ENCODE measurements around the gene CCDC7.

- TF ChIP-seq CTCF (conservative IDR thresholded peaks at IDR 0.05; ENCODE audit: low read depth in 2 of 2) (peak; percentile 65 to 74), EZH2phosphoT487 (IDR thresholded peaks at IDR 0.05; ENCODE audit: unreplicated experiment) (no peak), EZH2 (IDR thresholded peaks at IDR 0.05; ENCODE audit: low read depth, unreplicated experiment) (no peak), CREB1 (CRISPR knock-in tag; IDR thresholded peaks at IDR 0.05; ENCODE audit: low read depth) (no peak), POLR2AphosphoS5 (IDR thresholded peaks at IDR 0.05; ENCODE audit: low read depth) (no peak), JUNB (IDR thresholded peaks at IDR 0.05; ENCODE audit: unreplicated experiment) (no peak)
- TF ChIP-seq, protein P1, sequence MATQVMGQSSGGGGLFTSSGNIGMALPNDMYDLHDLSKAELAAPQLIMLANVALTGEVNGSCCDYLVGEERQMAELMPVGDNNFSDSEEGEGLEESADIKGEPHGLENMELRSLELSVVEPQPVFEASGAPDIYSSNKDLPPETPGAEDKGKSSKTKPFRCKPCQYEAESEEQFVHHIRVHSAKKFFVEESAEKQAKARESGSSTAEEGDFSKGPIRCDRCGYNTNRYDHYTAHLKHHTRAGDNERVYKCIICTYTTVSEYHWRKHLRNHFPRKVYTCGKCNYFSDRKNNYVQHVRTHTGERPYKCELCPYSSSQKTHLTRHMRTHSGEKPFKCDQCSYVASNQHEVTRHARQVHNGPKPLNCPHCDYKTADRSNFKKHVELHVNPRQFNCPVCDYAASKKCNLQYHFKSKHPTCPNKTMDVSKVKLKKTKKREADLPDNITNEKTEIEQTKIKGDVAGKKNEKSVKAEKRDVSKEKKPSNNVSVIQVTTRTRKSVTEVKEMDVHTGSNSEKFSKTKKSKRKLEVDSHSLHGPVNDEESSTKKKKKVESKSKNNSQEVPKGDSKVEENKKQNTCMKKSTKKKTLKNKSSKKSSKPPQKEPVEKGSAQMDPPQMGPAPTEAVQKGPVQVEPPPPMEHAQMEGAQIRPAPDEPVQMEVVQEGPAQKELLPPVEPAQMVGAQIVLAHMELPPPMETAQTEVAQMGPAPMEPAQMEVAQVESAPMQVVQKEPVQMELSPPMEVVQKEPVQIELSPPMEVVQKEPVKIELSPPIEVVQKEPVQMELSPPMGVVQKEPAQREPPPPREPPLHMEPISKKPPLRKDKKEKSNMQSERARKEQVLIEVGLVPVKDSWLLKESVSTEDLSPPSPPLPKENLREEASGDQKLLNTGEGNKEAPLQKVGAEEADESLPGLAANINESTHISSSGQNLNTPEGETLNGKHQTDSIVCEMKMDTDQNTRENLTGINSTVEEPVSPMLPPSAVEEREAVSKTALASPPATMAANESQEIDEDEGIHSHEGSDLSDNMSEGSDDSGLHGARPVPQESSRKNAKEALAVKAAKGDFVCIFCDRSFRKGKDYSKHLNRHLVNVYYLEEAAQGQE (IDR thresholded peaks at IDR 0.05; ENCODE audit: unreplicated experiment) = no peak
- TF ChIP-seq, protein P2, sequence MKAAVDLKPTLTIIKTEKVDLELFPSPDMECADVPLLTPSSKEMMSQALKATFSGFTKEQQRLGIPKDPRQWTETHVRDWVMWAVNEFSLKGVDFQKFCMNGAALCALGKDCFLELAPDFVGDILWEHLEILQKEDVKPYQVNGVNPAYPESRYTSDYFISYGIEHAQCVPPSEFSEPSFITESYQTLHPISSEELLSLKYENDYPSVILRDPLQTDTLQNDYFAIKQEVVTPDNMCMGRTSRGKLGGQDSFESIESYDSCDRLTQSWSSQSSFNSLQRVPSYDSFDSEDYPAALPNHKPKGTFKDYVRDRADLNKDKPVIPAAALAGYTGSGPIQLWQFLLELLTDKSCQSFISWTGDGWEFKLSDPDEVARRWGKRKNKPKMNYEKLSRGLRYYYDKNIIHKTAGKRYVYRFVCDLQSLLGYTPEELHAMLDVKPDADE (IDR thresholded peaks at IDR 0.05) = no peak
These were observed 447.5 kb downstream of the CCDC7 start for GRCh38 chr10:32893434-32893833.

All from GM23338 (cell line).